ENCODE data around the gene HS3ST4. TPM values are rescaled to one million over a fixed set of nuclear protein-coding genes. Genes with fewer than 3 reads are reported as not detected.

Gene HS3ST4
- total RNA-seq, 1 donor from 2014 or later: not detected

GRCh38 chr16:25910971-25911370, 219.2 kb downstream of the HS3ST4 start:
- Histone ChIP-seq H3K4me3 (ENCODE audit: low read length in 3 of 3) (no peak overlapping the region), H3K36me3 (ENCODE audit: control insufficient read depth in 3 of 3, insufficient read depth in 3 of 3, low read length in 3 of 3) (no peaks in the 10 kb centered on the region), H3K9me3 (ENCODE audit: control insufficient read depth in 3 of 3, low read length in 3 of 3) (peaks cover 0 to 2% (median 0%) of the 10 kb centered on the region in 3 donors), H3K9ac (ENCODE audit: low read depth in 1 of 3, low read length in 3 of 3) (no peak overlapping the region), H3K27me3 (ENCODE audit: control insufficient read depth in 3 of 3, insufficient read depth in 3 of 3, low read length in 3 of 3) (no peaks in the 10 kb centered on the region), H3K27ac (ENCODE audit: low read depth, low read length) (no peak overlapping the region), H3K4me1 (ENCODE audit: control insufficient read depth in 3 of 3, insufficient read depth in 3 of 3, low read length in 3 of 3) (no peaks in the 10 kb centered on the region)

- Histone ChIP-seq H3K36me3 (ENCODE audit: control insufficient read depth in 3 of 3, insufficient read depth in 3 of 3, low read length in 3 of 3) (no peaks in the 10 kb centered on the region), H3K9me3 (ENCODE audit: control insufficient read depth in 3 of 3, low read length in 3 of 3) (peaks cover 0 to 2% (median 0%) of the 10 kb centered on the region in 3 donors), H3K27me3 (ENCODE audit: control insufficient read depth in 3 of 3, insufficient read depth in 3 of 3, low read length in 3 of 3) (no peaks in the 10 kb centered on the region), H3K27ac (ENCODE audit: low read depth, low read length) (no peak overlapping the region), H3K4me1 (ENCODE audit: control insufficient read depth in 3 of 3, insufficient read depth in 3 of 3, low read length in 3 of 3) (no peaks in the 10 kb centered on the region), H3K4me3 (ENCODE audit: low read length in 3 of 3) (no peak overlapping the region), H3K9ac (ENCODE audit: low read depth in 1 of 3, low read length in 3 of 3) (no peak overlapping the region)
Measured at GRCh38 chr16:25912321-25912720, 220.6 kb downstream of the HS3ST4 start.

GRCh38 chr16:25914357-25914962, 222.7 kb downstream of the HS3ST4 start:
- H3K27me3 ChIP-seq (ENCODE audit: control insufficient read depth in 3 of 3, insufficient read depth in 3 of 3, low read length in 3 of 3): no peaks in the 10 kb centered on the region
- no peak overlapping the region for H3K9ac ChIP-seq (ENCODE audit: low read depth in 1 of 3, low read length in 3 of 3)
- no peaks in the 10 kb centered on the region for H3K4me1 ChIP-seq (ENCODE audit: control insufficient read depth in 3 of 3, insufficient read depth in 3 of 3, low read length in 3 of 3)
- H3K9me3 ChIP-seq (ENCODE audit: control insufficient read depth in 3 of 3, low read length in 3 of 3): peaks cover 0 to 2% (median 0%) of the 10 kb centered on the region in 3 donors
- H3K36me3 ChIP-seq (ENCODE audit: control insufficient read depth in 3 of 3, insufficient read depth in 3 of 3, low read length in 3 of 3): no peaks in the 10 kb centered on the region
- H3K27ac ChIP-seq (ENCODE audit: low read depth, low read length): no peak overlapping the region
- H3K4me3 ChIP-seq (ENCODE audit: low read length in 3 of 3): no peak overlapping the region

- peaks cover 0 to 2% (median 0%) of the 10 kb centered on the region in 3 donors for H3K9me3 ChIP-seq (ENCODE audit: control insufficient read depth in 3 of 3, low read length in 3 of 3)
- H3K27me3 ChIP-seq (ENCODE audit: control insufficient read depth in 3 of 3, insufficient read depth in 3 of 3, low read length in 3 of 3): no peaks in the 10 kb centered on the region
- H3K9ac ChIP-seq (ENCODE audit: low read depth in 1 of 3, low read length in 3 of 3): no peak overlapping the region
- H3K4me3 ChIP-seq (ENCODE audit: low read length in 3 of 3): no peak overlapping the region
- no peak overlapping the region for H3K27ac ChIP-seq (ENCODE audit: low read depth, low read length)
- H3K36me3 ChIP-seq (ENCODE audit: control insufficient read depth in 3 of 3, insufficient read depth in 3 of 3, low read length in 3 of 3): no peaks in the 10 kb centered on the region
- H3K4me1 ChIP-seq (ENCODE audit: control insufficient read depth in 3 of 3, insufficient read depth in 3 of 3, low read length in 3 of 3): no peaks in the 10 kb centered on the region
Measured at GRCh38 chr16:25916037-25916436, 224.3 kb downstream of the HS3ST4 start.

GRCh38 chr16:25922438-25922837, 230.7 kb downstream of the HS3ST4 start:
- no peak overlapping the region for H3K27ac ChIP-seq (ENCODE audit: low read depth, low read length)

GRCh38 chr16:25925421-25925820, 233.7 kb downstream of the HS3ST4 start:
- Histone ChIP-seq H3K27me3 (ENCODE audit: control insufficient read depth in 3 of 3, insufficient read depth in 3 of 3, low read length in 3 of 3) (peaks cover 0 to 2% (median 0%) of the 10 kb centered on the region in 3 donors), H3K9ac (ENCODE audit: low read depth in 1 of 3, low read length in 3 of 3) (no peak overlapping the region), H3K4me3 (ENCODE audit: low read length in 3 of 3) (no peak overlapping the region), H3K36me3 (ENCODE audit: control insufficient read depth in 3 of 3, insufficient read depth in 3 of 3, low read length in 3 of 3) (no peaks in the 10 kb centered on the region), H3K27ac (ENCODE audit: low read depth, low read length) (no peak overlapping the region), H3K4me1 (ENCODE audit: control insufficient read depth in 3 of 3, insufficient read depth in 3 of 3, low read length in 3 of 3) (no peaks in the 10 kb centered on the region), H3K9me3 (ENCODE audit: control insufficient read depth in 3 of 3, low read length in 3 of 3) (no peaks in the 10 kb centered on the region)

More at GRCh38 chr16:25922438-25922837, 230.7 kb downstream of the HS3ST4 start:
- Histone ChIP-seq H3K36me3 (ENCODE audit: control insufficient read depth in 3 of 3, insufficient read depth in 3 of 3, low read length in 3 of 3) (no peaks in the 10 kb centered on the region), H3K27me3 (ENCODE audit: control insufficient read depth in 3 of 3, insufficient read depth in 3 of 3, low read length in 3 of 3) (peaks cover 0 to 2% (median 0%) of the 10 kb centered on the region in 3 donors), H3K4me1 (ENCODE audit: control insufficient read depth in 3 of 3, insufficient read depth in 3 of 3, low read length in 3 of 3) (no peaks in the 10 kb centered on the region), H3K9ac (ENCODE audit: low read depth in 1 of 3, low read length in 3 of 3) (no peak overlapping the region), H3K4me3 (ENCODE audit: low read length in 3 of 3) (no peak overlapping the region), H3K9me3 (ENCODE audit: control insufficient read depth in 3 of 3, low read length in 3 of 3) (no peaks in the 10 kb centered on the region)

GRCh38 chr16:25931473-25932035, 239.8 kb downstream of the HS3ST4 start:
- H3K9me3 ChIP-seq (ENCODE audit: control insufficient read depth in 3 of 3, low read length in 3 of 3): no peaks in the 10 kb centered on the region
- H3K4me3 ChIP-seq (ENCODE audit: low read length in 3 of 3): no peak overlapping the region
- H3K9ac ChIP-seq (ENCODE audit: low read depth in 1 of 3, low read length in 3 of 3): no peak overlapping the region
- H3K27ac ChIP-seq (ENCODE audit: low read depth, low read length): no peak overlapping the region
- no peaks in the 10 kb centered on the region for H3K27me3 ChIP-seq (ENCODE audit: control insufficient read depth in 3 of 3, insufficient read depth in 3 of 3, low read length in 3 of 3)
- H3K4me1 ChIP-seq (ENCODE audit: control insufficient read depth in 3 of 3, insufficient read depth in 3 of 3, low read length in 3 of 3): no peaks in the 10 kb centered on the region
- no peaks in the 10 kb centered on the region for H3K36me3 ChIP-seq (ENCODE audit: control insufficient read depth in 3 of 3, insufficient read depth in 3 of 3, low read length in 3 of 3)

GRCh38 chr16:25941800-25942499, 250.2 kb downstream of the HS3ST4 start:
- H3K27me3 ChIP-seq (ENCODE audit: control insufficient read depth in 3 of 3, insufficient read depth in 3 of 3, low read length in 3 of 3): no peaks in the 10 kb centered on the region
- H3K4me3 ChIP-seq (ENCODE audit: low read length in 3 of 3): no peak overlapping the region
- no peak overlapping the region for H3K27ac ChIP-seq (ENCODE audit: low read depth, low read length)
- no peaks in the 10 kb centered on the region for H3K4me1 ChIP-seq (ENCODE audit: control insufficient read depth in 3 of 3, insufficient read depth in 3 of 3, low read length in 3 of 3)
- no peak overlapping the region for H3K9ac ChIP-seq (ENCODE audit: low read depth in 1 of 3, low read length in 3 of 3)
- no peaks in the 10 kb centered on the region for H3K36me3 ChIP-seq (ENCODE audit: control insufficient read depth in 3 of 3, insufficient read depth in 3 of 3, low read length in 3 of 3)
- peaks cover 0 to 4% (median 0%) of the 10 kb centered on the region in 3 donors for H3K9me3 ChIP-seq (ENCODE audit: control insufficient read depth in 3 of 3, low read length in 3 of 3)

- Histone ChIP-seq H3K27me3 (ENCODE audit: control insufficient read depth in 3 of 3, insufficient read depth in 3 of 3, low read length in 3 of 3) (no peaks in the 10 kb centered on the region), H3K27ac (ENCODE audit: low read depth, low read length) (no peak overlapping the region), H3K9me3 (ENCODE audit: control insufficient read depth in 3 of 3, low read length in 3 of 3) (no peaks in the 10 kb centered on the region), H3K4me1 (ENCODE audit: control insufficient read depth in 3 of 3, insufficient read depth in 3 of 3, low read length in 3 of 3) (no peaks in the 10 kb centered on the region), H3K36me3 (ENCODE audit: control insufficient read depth in 3 of 3, insufficient read depth in 3 of 3, low read length in 3 of 3) (no peaks in the 10 kb centered on the region), H3K9ac (ENCODE audit: low read depth in 1 of 3, low read length in 3 of 3) (no peak overlapping the region), H3K4me3 (ENCODE audit: low read length in 3 of 3) (no peak overlapping the region)
Measured at GRCh38 chr16:25950586-25951281, 259.0 kb downstream of the HS3ST4 start.

- no peak overlapping the region for H3K27ac ChIP-seq (ENCODE audit: low read depth, low read length)
- H3K9ac ChIP-seq (ENCODE audit: low read depth in 1 of 3, low read length in 3 of 3): no peak overlapping the region
- no peaks in the 10 kb centered on the region for H3K9me3 ChIP-seq (ENCODE audit: control insufficient read depth in 3 of 3, low read length in 3 of 3)
- H3K4me3 ChIP-seq (ENCODE audit: low read length in 3 of 3): no peak overlapping the region
- no peaks in the 10 kb centered on the region for H3K36me3 ChIP-seq (ENCODE audit: control insufficient read depth in 3 of 3, insufficient read depth in 3 of 3, low read length in 3 of 3)
- H3K27me3 ChIP-seq (ENCODE audit: control insufficient read depth in 3 of 3, insufficient read depth in 3 of 3, low read length in 3 of 3): no peaks in the 10 kb centered on the region
- H3K4me1 ChIP-seq (ENCODE audit: control insufficient read depth in 3 of 3, insufficient read depth in 3 of 3, low read length in 3 of 3): no peaks in the 10 kb centered on the region
Measured at GRCh38 chr16:25951999-25952398, 260.2 kb downstream of the HS3ST4 start.
